ENCODE measurements around the gene EHD3.
A peak's percentile ranks its signal among the peaks of the same experiment; 100 is the strongest.

The EHD3 gene

DNA sequence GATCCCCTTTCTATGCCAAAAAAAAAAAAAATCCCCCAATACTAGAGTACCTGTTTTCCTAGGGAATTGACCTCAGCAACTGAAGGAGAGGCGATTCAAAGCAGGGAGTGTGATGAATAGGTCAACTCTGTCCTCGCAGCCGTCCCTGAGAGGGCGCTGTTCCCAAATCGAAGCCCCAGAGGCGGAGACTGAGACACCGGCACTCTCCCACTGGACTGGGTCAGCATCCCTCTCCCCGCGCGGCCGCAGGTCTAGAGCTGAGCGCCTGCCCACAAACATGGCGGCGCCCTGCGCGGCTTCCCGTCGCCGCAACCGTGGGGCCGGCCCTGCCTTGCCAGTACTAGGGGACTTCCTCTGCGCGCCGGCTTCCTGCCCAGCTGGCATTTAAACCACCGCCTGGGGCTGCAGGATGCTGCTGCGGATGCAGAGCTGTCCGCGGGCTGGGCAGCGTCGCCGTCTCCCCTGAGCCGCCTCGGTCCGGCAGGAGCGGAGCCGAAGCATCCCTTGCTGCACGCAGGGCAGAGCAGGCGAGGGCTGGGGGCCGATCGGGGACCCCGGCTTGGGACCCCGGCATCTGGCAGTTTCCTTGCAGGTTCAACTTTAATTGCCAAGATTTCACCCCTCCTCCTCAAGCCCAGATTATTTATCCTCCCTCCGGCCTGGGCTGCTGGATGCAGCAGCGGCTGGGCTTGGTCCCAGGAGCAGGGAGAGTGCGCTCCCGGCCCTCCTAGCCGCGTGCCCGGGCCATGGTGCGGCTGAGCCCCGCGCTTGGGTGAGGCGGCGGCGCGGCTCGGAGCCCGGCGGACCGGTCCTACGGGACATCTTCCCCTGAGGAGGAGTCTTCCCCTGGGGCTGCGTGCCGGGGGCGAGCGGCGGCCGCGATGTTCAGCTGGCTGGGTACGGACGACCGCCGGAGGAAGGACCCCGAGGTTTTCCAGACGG is at the start of gene EHD3:
Gene EHD3, plus strand, starts transcription at position 412 of the 942 bp plus-strand sequence. Its CDS starts 470 bp downstream, at position 882.
- peak; percentile 80 for DNase-seq

DNA sequence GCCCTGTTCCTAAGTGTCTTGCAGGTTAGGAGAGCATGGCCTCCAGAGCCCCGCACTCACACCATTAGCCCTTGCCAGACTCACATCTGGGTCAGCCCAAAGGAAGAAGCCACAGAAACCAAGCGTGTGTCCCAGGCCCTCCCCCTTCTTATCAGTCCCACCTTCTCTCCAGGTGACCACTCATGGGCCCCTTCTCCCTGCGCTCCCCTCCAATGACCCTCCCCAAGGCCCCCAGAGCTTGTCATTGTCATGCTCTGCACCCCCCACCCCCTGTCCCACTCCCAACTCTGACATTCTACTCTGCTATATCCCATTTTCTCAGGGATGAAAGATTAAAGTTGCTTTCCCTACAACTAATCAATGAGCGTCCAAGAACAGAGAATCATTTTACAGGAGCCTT is 46.8 kb upstream of the EHD3 start:
- DNase-seq, result no peak

DNA sequence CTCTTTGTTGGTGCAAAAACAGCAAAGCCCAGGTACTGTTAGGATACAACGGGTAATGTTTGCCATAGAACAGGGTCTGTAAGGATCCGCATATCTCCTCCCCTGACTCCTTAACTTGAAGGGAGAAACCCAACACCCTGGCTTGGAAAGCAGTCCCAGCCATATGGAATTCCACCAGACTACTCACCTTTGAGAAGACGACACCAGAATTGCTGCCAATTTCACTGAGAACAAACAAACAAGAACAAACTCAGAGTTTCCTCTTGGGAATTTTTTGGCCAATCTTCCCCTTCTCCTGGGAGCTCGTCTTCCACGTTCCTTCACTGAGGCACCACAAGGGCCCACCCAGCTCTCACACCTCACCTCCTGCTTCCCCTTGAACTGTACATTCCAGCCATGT is 45.8 kb upstream of the EHD3 start:
- DNase-seq, result no peak

DNA sequence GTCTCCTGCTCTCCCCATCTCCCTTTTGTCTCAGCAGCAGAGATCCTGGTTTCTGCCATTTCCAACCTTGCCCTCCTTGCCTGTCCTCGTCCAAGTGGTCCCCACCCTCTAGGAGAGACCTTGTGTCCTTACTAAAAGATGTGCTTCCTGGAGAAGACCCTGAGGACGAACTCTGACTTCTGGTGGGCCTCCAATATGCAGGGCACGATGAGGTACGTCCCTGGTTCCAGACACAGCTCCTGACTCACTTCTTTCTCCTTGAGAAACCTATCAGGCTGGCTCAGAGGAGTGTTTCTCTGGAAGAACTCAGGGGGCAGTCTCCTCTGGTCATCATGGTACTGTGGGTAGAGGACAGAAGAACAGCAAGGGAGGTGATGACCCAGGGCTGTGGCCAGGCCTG is 44.8 kb upstream of the EHD3 start:
- no peak for DNase-seq

DNA sequence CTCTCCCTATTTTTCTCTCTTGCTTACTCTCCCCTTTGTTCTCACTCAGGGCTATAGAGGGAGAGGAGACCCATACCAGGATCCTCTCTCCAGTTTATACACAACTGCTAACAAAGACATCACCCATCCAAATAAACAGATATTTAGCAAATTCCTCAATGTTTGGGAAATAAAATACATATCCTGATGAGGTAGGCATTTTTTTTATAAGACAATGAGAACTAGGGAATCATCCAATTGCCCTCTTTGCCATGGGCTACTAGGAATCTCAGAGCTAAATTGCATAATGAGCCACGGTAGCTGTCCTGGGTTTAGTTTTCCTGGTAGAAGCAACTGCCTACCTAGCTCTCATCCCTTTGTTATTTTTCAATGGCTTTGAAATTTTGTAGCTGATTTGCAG is 43.8 kb upstream of the EHD3 start:
- no peak for DNase-seq

DNA sequence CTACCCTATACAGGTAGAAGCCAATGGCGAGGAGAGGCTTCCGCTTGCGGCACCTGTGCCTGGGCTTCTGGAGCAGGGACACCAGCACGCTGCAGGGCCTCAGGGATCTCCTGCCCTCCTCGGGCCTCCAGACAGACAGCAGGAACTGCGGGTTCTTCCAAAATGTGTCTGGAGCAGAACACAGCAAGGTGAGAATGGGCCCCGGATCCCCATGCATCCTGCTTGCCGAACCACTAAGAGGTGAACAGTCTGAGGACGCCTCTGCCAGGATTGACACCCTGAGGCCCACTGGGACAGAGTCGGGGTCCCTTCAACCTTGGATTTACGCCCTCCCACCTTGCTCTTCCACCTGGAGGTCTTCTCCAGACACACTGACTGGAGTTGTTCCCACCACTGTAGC is 42.0 kb upstream of the EHD3 start:
- DNase-seq, result no peak

DNA sequence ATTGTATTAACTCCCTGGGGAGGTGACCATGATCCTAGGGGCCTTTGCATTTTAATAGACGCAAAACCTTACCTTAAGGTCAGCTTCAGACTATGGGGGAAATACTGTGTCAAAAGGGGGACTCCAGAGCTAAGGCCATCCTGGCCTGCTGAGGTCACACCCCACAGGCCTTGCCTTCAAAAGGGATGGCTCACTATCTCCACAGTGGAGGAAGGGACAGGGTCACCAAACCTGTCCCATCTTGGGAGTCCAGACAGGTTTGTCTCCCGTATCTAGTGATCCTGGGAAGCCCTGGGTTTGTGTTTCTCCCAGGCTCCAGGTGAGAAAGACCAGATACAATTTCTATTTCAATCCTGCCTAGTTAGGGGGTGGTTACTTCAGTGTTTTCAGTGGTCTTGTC is 41.6 kb upstream of the EHD3 start:
- DNase-seq, result no peak

DNA sequence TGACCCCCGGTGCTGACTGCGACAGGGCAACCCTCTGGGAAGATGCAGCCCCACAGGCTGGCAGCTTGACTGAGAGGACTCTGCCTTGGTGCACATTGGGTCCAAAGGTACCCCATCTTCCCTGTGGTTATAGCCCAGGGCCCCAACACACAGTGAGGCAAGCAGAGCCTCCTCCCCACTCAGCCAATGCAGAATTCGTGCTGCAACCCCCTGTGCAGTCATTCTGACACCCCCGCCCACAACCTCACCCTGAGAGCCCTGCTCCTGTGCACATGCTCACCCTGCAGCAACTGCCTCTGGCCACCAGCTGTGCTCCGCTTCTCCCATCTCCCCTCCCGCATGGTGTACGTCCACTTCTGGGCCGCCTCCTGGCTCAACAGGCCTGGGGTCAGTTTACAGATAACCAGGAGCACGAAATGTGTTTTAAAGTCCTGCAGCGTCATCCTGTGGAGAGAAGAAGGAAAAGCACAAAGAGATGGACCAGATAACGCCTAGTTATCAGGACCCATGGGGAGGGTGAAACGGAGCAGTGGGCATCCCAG is 41.0 kb upstream of the EHD3 start:
- no peak for DNase-seq

DNA sequence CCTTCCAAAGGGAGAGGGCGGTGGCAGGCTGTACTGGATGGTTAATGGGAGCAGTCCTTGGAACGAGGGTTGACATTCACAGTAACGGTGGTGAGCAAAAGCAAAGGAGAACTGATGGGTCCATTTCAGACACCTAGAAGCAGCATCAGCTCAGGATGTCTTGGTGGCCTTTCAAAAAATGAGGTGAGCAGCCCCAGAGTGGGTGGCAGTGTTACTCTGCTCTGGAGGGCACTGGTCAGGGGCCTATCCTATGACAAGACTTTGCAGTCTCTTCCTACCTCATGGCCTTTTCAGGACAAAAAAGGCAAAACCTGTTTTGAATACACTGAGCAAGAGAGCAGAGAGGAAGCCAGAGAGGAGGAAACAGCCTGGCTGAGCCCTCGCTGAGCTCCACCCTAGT is 40.1 kb upstream of the EHD3 start:
- DNase-seq, result no peak

DNA sequence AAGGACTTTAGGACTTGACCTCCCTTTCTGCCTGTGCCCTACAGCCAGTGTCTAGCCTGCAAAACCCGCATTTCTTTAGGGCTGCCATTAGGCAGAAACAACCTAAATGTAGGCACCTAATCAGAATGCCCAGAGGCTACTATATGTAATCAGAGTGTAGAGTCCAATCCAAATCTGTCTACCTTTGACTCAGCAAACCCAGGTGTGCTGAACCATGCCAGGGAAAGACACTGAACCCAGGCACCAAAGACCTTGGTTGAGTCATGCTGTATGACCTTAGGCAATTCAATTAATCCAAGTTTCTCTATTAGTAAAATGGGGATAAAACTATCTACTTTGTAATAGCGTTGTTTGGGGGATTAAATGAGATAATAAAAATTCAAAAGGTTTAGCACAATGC is 37.3 kb upstream of the EHD3 start:
- no peak for DNase-seq

DNA sequence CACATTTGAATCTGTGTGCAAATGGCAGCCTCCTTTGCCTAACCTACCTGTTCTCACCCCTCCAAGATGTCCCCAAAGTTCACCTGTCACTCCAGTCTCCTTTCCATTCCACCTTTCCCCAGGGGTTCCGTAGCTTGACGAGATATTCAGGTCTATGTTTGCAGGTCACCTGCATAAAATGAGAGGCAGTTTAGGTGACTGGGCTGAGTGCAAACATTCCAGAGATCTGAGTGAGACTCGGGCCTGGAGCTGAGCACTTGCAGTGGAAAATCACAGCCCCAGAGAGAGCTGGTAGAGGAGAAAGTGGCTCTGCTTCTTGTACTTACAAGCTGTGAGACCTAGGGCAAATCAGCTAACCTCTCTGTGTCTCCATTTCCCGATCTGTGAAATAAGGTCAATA is 36.8 kb upstream of the EHD3 start:
- no peak for DNase-seq

DNA sequence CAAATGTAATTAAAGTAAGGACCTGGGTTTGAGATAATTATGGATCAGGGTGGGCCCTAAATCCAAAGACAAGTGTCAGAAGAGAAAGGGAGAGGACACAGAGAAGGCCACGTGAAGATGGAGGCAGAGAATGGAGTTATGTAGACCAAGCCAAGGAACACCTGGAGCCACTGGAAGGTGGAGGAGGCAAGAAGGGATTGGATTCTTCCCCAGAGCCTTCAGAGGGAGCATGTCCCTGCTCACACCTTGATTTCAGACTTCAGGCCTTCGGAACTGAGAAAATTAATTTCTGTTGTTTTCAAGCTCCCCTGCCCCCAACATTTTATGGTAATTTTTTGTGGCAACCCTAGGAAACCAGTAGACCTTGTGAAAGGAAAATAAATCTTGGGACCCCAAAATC is 36.3 kb upstream of the EHD3 start:
- DNase-seq, result no peak

DNA sequence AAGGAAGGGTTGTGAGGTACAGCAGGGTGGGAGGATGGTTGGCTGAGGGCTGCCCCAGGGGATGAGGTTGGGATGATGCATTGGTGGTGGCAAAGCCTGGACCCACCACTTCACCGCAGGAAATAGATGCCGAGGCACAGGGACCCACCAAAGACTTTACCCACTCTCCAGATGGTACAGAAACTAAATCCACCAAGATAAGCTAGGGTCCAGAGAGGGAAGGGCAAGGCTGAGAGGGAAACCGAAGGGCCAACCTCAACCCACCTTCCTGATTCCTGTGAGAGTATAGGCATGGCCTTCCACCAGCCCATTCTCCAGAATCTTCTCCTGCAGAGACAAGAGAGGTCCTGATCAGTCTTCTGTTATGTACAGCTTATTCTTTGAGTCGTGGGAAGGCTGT is 34.7 kb upstream of the EHD3 start:
- no peak for DNase-seq

DNA sequence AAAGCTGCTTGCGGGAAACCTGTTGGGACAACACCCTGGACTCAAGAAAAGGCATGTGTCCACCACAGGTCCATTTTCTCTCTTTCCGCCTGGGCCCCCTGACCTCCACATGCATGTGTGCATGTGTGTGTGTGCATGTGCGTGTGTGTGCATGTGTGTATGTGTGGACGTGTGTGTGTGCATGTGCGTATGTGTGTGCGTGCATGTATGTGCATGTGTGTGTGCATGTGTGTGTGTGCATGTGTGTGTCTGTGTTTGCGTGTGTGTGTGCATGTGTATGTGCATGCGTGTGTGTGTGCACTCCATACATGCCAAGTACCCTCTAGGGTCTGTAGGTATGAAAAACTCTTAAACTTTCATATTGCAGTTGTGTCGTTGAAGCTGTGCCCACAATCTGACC is 33.0 kb upstream of the EHD3 start:
- no peak for DNase-seq

DNA sequence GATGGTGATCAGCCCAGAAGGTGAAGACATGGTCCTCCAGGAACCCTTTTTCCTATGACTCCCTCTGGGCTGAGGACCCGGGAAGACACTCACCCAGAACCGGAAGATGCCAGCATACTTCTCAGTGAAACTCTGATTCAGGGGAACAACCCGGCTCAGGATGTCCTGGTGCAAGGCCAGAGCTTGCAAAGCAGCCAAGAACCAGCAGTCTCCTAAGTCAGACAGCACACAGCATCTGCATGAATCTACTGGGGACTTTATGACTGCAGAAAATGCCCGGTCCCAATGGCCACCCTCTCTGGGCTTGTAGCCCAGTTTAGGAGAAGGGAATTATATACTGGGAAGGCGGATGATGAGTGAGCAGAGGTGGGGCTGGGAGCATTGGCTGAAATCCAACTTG is 31.9 kb upstream of the EHD3 start:
- DNase-seq, result no peak

DNA sequence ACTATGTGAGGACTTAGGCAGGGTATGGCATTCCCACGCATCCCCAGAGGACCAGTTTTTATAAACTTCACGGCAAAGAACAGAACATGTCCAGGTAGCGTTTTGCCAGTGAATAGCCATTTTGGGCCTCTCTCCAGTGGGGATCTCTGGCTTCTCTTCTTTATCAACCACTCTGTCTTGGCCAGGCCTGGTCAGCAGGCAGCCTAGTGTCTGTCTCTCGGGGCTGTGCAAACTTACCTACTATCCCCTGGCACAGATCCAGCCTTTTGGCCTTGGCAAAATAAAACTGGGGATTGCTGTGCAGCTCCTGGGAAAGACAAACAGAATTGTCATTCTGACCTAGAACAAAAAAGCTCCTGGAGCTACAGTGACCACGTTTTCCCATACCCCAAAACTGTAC is 31.1 kb upstream of the EHD3 start:
- no peak for DNase-seq

DNA sequence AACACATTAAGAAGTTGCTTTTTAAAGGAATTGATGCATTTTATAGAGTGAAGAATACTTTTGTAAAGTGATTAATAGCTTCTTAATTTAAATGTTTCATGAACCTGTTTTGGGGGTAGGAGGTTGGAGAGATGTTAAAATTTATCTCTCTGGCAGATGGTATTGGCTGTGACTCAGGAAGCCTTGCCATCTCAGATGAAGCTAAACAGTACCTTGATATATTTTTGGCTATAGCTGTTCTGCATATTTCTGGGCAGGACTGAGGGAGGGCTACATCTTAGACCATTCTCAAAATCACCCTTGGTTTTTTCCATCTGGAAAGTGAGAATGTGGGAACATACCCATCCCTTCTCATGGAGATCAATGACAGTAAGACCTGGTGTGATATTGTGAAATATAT is 30.0 kb upstream of the EHD3 start:
- DNase-seq, result no peak

DNA sequence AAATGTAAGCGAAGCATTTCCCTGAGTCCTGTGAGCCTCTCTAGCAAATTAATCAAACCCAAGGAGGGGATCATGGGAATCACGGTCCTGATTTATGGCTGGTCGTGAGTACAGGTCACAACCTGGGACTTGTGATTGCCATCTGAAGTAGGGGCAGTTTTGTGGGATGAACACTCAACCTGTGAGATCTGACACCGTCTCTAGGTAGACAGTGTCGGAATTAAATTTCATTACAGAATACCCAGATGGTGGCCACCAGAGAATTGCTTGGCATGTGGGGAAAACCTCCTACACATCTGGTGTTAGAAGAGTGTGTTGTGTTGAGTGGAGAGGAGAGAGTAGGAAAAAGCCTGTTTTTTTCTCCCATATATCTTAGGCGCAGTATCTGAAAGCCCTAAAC is 29.2 kb upstream of the EHD3 start:
- DNase-seq, result no peak

DNA sequence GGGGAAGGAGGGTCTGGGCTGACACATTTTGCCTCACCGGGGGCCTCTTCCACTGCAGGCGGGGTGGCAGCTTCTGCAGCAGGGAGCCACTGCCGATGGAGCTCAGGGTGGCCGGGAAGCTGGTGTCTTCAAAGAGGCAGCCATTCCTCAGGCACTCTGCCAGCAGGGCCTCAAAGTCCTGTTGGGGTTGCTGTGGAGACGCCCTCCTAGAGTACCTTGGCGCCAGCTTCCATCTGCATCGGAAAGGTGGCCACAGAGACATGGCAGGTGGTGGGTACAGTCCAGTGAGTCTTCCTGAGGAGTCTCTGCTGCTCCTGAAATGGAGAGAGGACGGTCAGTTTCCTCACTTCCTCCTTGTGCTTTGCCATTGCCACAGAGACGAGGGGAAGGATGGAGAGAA is 28.8 kb upstream of the EHD3 start:
- no peak for DNase-seq

DNA sequence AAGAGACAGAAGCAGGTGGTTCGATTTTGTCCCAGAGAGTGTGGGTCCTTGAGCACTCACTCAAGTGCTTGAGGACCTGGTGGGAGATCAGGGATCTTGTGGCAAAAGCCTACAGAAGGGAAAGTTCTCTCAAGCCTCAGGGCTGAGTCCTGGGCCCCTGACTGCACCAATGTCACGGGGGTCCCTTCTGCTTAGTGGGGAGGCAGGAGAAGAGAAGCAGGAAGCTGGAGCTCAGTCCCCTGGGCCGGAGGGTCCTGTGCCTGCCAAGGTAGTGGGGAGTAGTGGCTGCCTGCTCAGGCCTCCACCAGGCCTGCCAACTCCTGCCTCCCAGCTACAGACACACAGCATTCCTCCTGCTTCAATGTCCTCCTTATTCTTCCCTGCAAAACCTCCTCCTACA is 28.3 kb upstream of the EHD3 start:
- DNase-seq, result no peak

DNA sequence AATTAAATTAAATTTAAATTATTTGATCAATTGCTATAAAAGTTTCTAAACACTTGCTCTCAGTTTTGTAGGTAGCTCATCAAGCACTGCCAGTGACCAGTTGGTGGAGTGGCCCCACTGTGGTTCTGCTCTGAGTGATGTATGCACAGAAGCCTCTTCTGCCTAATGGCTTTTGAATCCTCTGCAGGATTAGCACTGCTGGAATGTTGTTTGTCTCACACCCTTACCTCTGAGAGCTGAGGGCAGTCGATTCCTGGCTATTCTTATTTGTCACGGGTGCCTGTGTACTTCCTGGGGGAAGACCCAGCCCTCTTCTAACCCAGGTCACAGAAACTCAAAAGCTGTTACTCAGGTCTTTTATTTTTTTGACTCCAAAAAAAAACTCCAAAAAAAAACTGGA is 26.2 kb upstream of the EHD3 start:
- DNase-seq, result no peak

DNA sequence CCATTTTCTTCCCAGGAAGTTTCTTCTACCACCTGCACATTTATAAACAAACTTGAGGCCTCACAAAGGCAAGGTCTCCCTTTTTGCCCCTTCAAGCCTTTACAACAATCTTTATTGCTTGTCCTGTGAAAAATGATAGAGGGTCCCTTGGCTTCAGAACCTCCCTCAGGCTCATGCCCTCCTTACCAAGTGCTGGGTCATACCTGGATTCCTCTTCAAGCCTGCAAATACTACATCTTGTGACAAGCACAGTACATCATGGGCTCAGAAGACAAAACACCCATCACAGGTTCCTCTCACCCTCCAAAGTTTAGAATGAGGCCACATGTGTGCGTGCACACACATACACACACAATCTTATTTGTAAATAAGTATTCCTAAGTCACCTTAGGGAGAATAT is 25.7 kb upstream of the EHD3 start:
- no peak for DNase-seq

DNA sequence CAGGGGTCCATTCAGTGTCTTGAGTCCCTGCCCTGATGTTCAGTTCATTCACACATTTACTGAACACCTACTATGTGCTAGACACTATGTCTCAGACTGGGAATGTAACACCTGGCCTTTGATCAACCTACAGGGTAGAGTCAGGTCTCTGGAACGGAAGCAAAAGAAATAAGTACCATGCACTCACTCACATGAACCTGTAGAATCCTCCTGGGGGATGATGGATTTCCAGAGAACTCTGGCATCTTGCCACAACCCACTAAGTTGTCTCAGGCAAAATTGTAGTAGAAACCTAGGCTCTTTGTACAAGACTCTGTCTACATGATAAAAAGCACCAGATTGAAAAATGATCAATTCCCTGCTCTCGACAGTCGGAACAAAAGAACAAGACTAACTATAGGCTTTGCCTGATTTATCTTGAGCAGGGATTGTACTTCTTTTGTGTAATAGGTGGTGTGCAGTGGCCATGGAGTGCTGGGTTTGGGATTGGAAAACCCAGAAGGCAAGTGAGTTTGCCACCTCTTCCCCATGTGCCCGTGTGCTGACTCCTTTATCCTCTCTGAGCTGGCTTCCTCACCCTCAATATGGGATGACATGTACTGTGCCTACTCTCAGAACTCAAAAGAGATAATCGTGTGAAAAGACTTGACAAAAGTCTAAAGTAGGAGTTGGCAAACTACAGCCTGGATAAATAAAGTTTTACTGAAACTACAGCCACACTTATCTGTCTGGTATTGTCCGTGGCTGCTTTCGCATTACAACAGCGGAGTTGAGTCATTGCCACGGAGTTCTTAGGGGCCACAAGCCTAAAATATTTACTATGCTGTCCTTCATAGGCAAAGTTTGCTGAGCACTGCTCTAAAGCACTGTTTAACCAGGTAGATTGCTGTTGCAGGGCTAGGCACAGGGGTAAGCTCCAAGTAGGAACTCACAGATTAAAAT is 21.0 kb upstream of the EHD3 start:
- no peak for DNase-seq
